ENCODE results near the gene GOT1. TPM values are rescaled to one million over a fixed set of nuclear protein-coding genes. Genes with fewer than 3 reads are reported as not detected.

Gene GOT1
- total RNA-seq, 4 donors from 2014 or later, result 19.3 to 57.3 (median 36.7) TPM

DNA sequence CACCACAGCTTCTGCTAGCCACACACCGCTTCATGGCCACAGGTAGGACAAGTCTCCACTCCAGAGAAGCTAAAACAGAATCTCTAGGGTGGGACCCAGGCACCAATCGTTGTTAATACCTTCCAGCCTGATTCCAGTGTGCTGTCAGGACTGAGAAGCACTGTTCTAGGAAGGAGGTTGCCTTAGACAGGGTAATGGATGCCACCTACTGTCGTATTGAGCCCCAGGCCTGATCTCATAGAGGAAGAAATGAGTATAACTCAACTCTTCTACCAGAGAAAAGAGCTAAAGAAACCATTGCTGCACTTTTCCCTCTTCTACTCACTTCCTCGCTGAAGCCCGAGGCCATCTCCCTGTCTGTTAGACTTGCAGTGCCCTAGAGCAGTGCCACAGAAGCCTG, 69.5 kb downstream of the GOT1 start:
- Histone ChIP-seq H3K4me3 (replicated peaks in 1 of 3) (no peak overlapping the region), H3K36me3 (no peaks in the 10 kb centered on the region), H3K27me3 (no peaks in the 10 kb centered on the region), H3K9me3 (no peaks in the 10 kb centered on the region), H3K27ac (no peak overlapping the region), H3K4me1 (no peaks in the 10 kb centered on the region)
- intact Hi-C loops (cut with DNase I), result no loop called here
- DNase-seq, result no peak
- 66 to 75% methylated on average over 5 of the region's 5 CpGs for WGBS, 2 donors
- no peak for TF ChIP-seq POLR2A (IDR thresholded peaks at IDR 0.05)
- TF ChIP-seq, protein P1, sequence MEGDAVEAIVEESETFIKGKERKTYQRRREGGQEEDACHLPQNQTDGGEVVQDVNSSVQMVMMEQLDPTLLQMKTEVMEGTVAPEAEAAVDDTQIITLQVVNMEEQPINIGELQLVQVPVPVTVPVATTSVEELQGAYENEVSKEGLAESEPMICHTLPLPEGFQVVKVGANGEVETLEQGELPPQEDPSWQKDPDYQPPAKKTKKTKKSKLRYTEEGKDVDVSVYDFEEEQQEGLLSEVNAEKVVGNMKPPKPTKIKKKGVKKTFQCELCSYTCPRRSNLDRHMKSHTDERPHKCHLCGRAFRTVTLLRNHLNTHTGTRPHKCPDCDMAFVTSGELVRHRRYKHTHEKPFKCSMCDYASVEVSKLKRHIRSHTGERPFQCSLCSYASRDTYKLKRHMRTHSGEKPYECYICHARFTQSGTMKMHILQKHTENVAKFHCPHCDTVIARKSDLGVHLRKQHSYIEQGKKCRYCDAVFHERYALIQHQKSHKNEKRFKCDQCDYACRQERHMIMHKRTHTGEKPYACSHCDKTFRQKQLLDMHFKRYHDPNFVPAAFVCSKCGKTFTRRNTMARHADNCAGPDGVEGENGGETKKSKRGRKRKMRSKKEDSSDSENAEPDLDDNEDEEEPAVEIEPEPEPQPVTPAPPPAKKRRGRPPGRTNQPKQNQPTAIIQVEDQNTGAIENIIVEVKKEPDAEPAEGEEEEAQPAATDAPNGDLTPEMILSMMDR (IDR thresholded peaks at IDR 0.05), result no peak

GRCh38 chr10:99358101-99358500, 72.3 kb downstream of the GOT1 start:
- DNase-seq, result no peak
- WGBS, 2 donors, result 39 to 45% methylated on average over 1 of the region's 1 CpG
- intact Hi-C loops (cut with DNase I), result no loop called here
- Histone ChIP-seq H3K4me3 (replicated peaks in 1 of 3) (no peak overlapping the region), H3K36me3 (no peaks in the 10 kb centered on the region), H3K27ac (no peak overlapping the region), H3K9me3 (no peaks in the 10 kb centered on the region), H3K4me1 (no peaks in the 10 kb centered on the region), H3K27me3 (peaks cover 3% of the 10 kb centered on the region)
- TF ChIP-seq POLR2A (IDR thresholded peaks at IDR 0.05), result no peak
- TF ChIP-seq, protein P1 (IDR thresholded peaks at IDR 0.05), result no peak

DNA sequence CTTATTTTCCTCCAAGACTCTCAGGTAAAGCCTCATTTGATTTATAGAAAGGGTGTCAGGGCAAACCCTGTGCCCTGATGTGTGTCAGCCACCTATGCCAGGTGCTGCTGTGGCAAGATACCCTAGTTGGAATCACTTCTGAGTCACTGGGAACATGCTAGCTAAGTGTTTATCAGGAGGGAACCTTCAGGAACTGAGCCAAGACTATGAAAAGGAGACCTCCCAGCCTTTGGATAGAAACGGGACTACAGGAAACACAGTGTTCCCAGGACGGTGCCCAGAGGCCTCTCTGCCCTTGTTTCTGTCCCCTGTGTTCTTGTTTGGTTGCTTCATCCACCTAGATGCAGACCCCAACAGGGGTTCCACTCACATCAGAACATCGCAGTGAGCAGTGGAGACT, 72.7 kb downstream of the GOT1 start:
- TF ChIP-seq, protein P1 (IDR thresholded peaks at IDR 0.05), result no peak
- no peak for TF ChIP-seq POLR2A (IDR thresholded peaks at IDR 0.05)
- no peaks in the 10 kb centered on the region for H3K4me1 ChIP-seq
- DNase-seq, result no peak

GRCh38 chr10:99353182-99353581, 77.2 kb downstream of the GOT1 start:
- TF ChIP-seq, protein P1 (IDR thresholded peaks at IDR 0.05), result no peak
- no peak for TF ChIP-seq POLR2A (IDR thresholded peaks at IDR 0.05)
- WGBS, 2 donors, result 56 to 73% methylated on average over 1 of the region's 1 CpG
- intact Hi-C loops (cut with DNase I), result no loop called here
- Histone ChIP-seq H3K27ac (no peak overlapping the region), H3K36me3 (no peaks in the 10 kb centered on the region), H3K4me3 (replicated peaks in 1 of 3) (no peak overlapping the region), H3K4me1 (no peaks in the 10 kb centered on the region), H3K27me3 (peaks cover 3% of the 10 kb centered on the region), H3K9me3 (no peaks in the 10 kb centered on the region)
- no peak for DNase-seq

More for the DNA sequence above, 72.7 kb downstream of the GOT1 start:
- WGBS, 2 donors, result 27 to 41% methylated on average over 3 of the region's 3 CpGs
- no peak overlapping the region for H3K4me3 ChIP-seq (replicated peaks in 1 of 3)
- H3K27ac ChIP-seq, result no peak overlapping the region
- no peaks in the 10 kb centered on the region for H3K9me3 ChIP-seq
- intact Hi-C loops (cut with DNase I), result no loop called here
- H3K27me3 ChIP-seq, result peaks cover 3% of the 10 kb centered on the region
- no peaks in the 10 kb centered on the region for H3K36me3 ChIP-seq

- H3K36me3 ChIP-seq, result no peaks in the 10 kb centered on the region
- no peaks in the 10 kb centered on the region for H3K9me3 ChIP-seq
- no peaks in the 10 kb centered on the region for H3K27me3 ChIP-seq
- 88 to 89% methylated on average over 5 of the region's 5 CpGs for WGBS, 2 donors
- TF ChIP-seq POLR2A (IDR thresholded peaks at IDR 0.05), result no peak
- TF ChIP-seq, protein P1 (IDR thresholded peaks at IDR 0.05), result no peak
- intact Hi-C loops (cut with DNase I), result no loop called here
- no peak for DNase-seq
- no peak overlapping the region for H3K4me3 ChIP-seq (replicated peaks in 1 of 3)
- no peaks in the 10 kb centered on the region for H3K4me1 ChIP-seq
- H3K27ac ChIP-seq, result no peak overlapping the region
Measured at GRCh38 chr10:99347672-99348071, 82.8 kb downstream of the GOT1 start.

Other genes with a start within 250 kb of the GOT1 start
- not detected for gene HPSE2, start 194.8 kb downstream of the GOT1 start, total RNA-seq
- under 1 TPM; 0.27 to 0.67 (median 0.50) TPM for gene CNNM1, start 101.3 kb downstream of the GOT1 start, total RNA-seq
- 1 to 10 TPM in 1 of 4 donors, not detected in 3; 3.3 TPM for gene NKX2-3, start 102.3 kb upstream of the GOT1 start, total RNA-seq
- gene SLC25A28, start 189.8 kb upstream of the GOT1 start, total RNA-seq, result 10 to 100 TPM; 10.1 to 28.2 (median 19.2) TPM
- gene ENTPD7, start 228.9 kb upstream of the GOT1 start, total RNA-seq, result 10 to 100 TPM in 2 of 4 donors, 1 to 10 TPM in 2; 7.8 to 13.7 (median 10.2) TPM